ENCODE results near the gene FMN2. TPM values are rescaled to one million over a fixed set of nuclear protein-coding genes. Genes with fewer than 3 reads are reported as not detected.

Gene FMN2
- polyA plus RNA-seq, 3 donors = 4.7 to 6.5 (median 4.9) TPM

DNA sequence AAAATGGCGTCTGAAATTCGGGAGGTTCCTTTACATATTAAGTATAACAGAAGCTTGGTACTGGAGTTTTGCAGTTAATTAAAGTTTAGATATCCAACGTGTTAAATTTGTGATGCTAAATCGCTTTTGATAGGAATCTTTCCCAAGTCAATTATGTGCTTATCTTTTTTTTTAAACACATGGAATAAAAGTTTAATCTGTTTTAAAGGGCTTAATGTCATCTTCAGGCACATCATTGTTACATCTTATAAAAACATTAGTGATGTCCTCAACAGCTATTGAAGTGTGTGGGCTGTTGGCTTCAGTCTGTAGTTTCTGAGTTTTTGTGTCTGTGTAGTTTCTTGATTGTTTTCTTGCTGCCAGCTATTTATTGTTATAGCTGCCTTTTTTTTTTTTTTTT, 5.3 kb downstream of the FMN2 start:
- DNase-seq = no peak

GRCh38 chr1:240098534-240098933, 6.9 kb downstream of the FMN2 start:
- DNase-seq = no peak

GRCh38 chr1:240099329-240099728, 7.6 kb downstream of the FMN2 start:
- DNase-seq = no peak

DNA sequence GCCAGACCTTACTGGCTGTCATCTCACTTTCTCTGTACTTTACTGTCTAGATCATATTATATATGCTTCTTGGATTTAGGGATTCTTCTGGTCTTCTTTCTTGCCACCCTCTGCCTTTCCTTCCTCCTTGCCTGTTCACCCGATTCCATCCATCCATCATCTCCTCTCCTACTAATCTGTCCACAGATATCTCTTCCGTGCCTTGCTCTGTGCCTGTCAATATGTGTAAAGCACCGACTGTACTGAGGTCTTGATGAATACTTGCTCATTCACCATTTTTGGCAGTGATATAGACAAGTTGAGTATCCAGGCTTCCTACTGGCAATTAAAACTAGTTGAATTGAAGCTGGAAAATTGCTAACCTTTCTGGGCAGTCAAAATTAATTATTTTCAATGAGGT, 8.1 kb downstream of the FMN2 start:
- DNase-seq = no peak

DNA sequence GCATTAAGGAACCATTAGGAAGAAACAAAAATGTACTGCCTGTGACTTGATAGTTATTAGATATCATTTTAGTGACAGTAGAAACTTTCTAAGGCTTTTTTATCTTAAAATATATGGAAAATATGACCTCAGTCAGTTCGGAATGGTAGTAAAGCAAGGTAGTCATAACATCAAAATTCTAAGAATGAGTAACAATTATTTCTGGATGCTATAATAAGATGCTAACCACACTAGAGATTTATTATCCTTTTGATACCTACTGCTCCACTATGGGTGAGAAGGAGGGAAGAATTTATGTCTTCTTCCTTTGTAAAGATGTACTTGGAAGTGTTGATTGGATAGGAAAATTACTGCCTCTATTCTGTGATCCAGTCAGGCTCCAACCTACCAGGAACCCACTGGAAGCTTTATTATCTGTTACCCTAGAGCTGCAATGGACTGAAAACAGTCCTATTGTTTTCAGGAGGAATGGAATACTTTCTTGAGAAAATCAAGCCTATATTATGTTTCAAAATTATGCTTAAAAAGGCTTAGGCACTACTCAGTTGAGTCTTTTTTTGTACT, 8.8 kb downstream of the FMN2 start:
- DNase-seq = no peak

DNA sequence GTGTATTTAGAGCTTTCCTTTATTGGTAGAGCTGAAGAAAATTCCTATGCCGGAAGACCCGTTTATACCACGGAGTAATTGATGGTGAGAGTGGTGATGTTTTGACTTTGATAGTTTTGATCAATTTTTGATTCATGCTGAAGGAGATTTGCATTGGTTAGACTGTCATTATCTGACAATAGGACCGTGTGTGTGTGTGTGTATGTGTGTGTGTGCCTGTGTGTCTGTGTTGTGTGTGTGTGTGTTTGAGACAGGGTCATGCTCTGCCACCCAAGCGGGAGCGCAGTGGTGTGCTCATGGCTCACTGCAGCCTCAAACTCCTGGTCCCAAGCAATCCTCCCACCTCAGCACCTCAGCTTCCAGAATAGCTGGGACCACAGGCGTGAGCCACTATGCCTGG, 9.6 kb downstream of the FMN2 start:
- DNase-seq = no peak

- no peak for DNase-seq
These were observed 10.1 kb downstream of the FMN2 start for GRCh38 chr1:240101737-240102136.

GRCh38 chr1:240104672-240105071, 13.0 kb downstream of the FMN2 start:
- no peak for DNase-seq

GRCh38 chr1:240107058-240107684, 15.5 kb downstream of the FMN2 start:
- DNase-seq = no peak

DNA sequence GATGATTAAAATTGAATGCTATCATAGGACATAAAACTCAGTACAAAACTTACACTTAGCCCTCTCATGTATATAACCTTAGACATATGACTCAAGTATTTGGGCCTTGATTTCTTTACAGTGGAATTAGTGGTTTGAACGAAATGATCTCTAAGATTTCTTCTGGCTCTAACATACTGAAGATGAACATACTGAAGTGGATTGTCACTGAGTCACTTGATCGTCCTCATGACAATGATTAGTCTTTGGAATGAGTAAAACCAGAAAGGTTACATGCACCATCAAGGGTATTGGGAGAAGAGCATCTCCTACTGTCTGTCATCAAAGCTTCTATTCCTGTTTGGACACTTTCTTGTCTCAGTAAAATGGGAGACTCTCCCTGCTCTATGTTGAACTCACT, 17.4 kb downstream of the FMN2 start:
- no peak for DNase-seq

GRCh38 chr1:240109920-240110636, 18.4 kb downstream of the FMN2 start:
- no peak for DNase-seq

DNA sequence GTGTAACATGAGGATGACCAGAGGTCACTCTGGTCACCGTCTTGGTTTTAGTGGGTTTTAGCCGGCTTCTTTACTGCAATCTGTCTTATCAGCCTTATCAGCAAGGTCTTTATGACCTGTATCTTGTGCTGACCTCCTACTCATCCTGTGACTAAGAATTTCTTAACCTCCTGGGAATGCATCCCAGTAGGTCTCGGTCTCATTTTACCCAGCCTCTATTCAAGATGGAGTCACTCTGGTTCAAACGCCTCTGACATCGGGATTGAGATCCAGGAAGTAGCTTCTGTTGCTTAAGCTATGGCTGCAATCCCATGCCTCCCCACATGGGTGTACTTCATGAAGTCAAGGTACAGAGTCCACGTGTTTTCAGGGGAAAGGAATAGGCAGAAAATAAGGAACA, 19.9 kb downstream of the FMN2 start:
- no peak for DNase-seq

DNA sequence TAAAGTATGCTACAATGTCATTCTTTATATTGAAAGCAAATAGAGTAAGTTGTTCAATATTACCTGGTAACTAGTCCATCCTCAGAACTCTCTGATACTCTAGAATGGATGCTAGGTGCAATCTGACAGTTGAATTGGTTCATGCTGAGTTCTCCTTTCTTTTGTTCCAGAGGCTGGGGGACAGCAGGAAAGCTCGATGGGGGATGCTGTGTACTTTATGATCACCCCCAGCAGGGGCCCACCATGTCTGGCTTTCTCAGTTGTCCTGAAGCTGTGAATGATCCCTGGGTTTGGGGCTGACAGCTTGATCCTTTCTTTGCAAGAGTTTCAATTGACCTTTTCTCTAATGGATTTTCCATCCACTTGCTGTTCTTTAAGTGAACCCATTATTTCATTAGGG, 22.5 kb downstream of the FMN2 start:
- no peak for DNase-seq

GRCh38 chr1:240115831-240116230, 24.1 kb downstream of the FMN2 start:
- no peak for DNase-seq

DNA sequence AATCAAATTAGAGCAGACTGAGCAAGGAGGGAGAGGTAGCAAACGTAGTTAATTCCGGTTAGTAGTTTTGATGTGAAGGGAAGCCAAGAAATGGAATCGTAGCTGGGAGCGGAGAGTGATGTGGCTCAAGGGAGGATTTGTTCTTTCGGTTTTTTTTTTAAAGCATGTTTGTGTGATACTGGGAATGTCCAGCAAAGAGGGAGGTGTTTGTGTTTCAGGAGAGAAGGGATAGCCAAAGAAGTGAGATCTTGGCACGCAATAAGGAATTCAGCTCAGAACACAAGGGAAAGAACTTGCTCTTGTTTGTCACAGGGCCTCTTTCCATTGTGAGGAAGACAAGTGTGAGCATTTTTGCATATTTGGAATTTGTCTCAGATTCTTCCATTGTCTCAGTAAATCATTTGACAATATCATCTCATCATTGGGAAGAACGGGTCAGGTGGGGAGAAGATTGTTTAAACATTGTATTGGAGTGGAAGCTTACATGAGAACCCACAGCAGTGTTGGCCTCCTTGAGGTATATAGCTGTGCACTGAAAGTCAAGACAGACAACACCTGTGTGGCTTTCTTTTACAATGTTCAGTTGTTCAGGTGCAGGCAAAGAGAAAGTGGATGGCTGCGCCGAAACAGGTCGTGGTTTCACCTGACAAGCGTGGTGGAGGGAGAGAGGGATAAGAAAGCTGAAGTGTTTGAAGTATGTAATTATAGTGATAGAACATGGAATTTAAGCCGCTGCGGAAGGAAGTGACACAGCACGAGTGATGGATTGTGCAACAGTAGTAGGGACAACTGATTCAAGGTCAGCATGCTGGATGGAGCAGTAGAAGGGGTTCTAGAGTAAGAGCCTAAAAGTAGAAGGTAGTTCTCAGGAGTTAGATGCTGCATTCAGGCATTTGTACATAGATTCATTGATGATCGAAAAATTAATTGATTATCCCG, 25.4 kb downstream of the FMN2 start:
- DNase-seq = no peak

- no peak for DNase-seq
These were observed 26.2 kb downstream of the FMN2 start for GRCh38 chr1:240117930-240118329.

GRCh38 chr1:240122639-240123613, 31.2 kb downstream of the FMN2 start:
- peak; percentile 69 for DNase-seq

GRCh38 chr1:240126821-240127220, 35.1 kb downstream of the FMN2 start:
- no peak for DNase-seq

DNA sequence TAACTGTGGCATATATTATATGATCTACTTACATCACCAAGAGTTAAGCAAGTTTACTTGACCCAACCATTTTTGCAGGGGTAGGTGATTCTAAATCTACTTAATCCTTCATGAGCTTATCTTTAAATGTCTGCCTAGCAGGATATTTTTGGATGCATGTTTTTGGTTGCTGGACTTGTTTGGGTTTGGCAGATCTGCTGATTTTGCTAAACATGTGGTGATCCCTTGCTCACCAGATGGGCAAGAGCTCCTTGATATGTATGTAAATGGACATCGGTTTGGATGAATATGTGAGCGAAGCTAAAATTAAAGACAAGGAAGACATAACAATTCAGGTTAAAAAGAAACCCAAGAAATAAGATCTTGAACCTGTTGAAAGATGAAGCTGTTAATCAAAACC, 36.7 kb downstream of the FMN2 start:
- DNase-seq = no peak

DNA sequence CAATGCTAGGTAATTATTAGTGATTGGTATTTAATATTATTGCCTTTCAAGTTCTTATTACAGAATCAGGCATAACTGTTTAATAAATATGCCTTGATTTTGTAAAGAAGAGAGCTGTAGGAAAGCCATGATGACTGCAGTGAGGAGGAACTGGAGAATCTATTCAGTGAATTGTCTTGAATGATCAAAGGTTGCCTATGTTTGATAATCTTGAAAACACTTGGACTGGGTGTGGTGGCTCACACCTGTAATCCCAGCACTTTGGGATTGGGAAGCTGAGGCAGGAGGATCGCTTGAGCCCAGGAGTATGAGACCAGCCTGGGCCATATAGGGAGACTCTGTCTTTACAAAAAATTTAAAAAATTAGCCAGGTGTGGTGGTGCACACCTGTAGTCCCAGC, 42.4 kb downstream of the FMN2 start:
- DNase-seq = no peak

- no peak for DNase-seq
These were observed 42.9 kb downstream of the FMN2 start for GRCh38 chr1:240134596-240134995.

All from renal pelvis (tissue), 4 donors.